GM21825 (cell line): ENCODE measurements around the gene CNTN4.

Experiments used
- ATAC-seq: cut with Tn5 transposase; IDR thresholded peaks from one replicate; pipeline ENCODE4 v1.9.1; 2021; ENCODE audit warnings: mild to moderate bottlenecking, moderate library complexity; ENCODE audit not compliant: unreplicated experiment

Gene CNTN4

DNA sequence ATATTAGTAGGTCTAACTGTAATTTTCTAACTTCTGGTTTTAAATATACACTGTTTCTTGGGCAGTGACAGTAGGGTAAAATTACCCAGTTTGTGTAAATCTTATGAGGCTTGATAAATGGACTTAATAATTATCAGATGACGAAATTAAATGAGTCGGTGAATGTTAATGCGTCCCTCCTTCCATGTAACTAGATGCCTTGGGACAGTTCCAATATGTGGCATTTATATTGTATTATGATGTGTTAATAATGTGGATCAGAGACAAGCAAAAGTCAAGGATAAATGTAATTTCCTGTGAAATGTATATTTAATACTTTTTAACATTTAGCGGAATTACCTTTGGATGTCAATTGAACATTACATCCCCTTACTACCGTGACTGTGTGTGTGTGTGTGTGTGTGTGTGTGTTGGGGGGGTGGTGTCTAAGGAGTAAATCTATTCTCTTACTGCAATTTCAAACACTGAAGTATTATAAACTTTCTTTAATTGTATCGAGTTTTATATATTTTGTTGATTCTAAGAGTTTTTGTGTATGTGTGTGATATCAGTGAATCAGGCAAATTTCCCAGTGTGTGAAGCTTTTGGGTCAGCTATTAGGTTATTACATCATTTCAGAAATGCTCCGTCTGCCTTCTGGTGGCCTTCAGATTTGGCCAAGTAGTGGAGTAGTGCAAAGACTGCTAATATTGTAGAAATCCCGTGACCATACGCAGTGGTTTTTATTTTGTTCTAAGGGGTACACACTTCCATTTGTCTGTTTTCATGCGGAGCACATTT is 50.1 kb downstream of the CNTN4 start:
- no peak for ATAC-seq

DNA sequence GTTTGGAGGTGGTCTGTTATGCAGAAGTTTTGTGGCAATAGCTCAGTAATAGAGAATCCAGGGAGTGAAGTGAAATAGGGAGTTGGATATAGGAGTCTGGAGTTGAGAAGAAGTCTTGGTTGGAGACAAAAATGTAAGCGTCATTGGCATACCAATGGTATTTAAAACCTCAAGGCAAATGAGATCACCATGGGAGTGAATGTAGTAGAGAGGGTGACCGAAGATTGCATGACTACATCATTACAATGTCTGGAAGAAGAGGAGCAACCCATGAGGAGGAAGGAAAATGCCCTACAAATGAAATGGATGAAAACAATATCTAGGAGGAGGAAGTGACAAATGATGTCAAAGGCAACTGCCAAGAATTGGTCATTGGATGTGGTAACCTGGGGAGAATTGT is 54.4 kb downstream of the CNTN4 start:
- no peak for ATAC-seq

DNA sequence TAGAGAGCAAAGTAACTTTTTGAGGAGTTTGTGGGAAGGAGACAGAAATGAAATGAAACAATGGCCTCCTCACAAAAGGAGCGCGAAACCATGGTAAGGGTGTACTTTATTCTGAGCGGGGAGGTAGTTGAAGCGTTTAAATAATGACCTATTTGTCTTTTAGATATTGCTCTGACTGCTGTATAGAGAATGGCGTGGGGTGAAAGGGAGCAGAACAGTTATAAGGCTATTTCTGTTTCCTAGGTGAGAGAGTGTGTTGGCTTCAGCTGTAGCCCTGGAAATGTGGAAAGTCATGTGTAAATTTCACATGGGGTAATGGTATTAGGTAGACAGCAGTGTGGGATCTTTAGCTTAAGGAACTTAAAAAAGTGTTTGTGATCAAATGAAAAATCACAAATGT is 54.9 kb downstream of the CNTN4 start:
- ATAC-seq = no peak

DNA sequence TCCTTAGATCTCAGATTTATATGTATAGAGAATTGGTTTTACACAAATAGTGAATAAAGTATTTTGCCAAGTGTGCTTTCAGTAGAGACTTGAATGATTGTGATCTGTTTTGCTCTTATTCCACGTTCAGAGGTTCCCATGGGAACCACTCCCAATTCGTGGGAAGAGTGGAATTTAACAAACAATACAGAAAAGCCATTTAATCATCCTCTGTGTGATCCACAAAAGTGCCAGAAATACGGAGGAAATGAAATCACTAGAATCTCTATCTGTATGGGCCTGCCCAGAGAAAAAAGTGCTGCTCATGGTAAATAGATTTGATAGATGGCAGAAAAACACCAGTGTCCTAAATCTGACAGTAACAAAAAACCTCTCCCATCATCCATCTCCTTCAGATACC is 56.0 kb downstream of the CNTN4 start:
- no peak for ATAC-seq

DNA sequence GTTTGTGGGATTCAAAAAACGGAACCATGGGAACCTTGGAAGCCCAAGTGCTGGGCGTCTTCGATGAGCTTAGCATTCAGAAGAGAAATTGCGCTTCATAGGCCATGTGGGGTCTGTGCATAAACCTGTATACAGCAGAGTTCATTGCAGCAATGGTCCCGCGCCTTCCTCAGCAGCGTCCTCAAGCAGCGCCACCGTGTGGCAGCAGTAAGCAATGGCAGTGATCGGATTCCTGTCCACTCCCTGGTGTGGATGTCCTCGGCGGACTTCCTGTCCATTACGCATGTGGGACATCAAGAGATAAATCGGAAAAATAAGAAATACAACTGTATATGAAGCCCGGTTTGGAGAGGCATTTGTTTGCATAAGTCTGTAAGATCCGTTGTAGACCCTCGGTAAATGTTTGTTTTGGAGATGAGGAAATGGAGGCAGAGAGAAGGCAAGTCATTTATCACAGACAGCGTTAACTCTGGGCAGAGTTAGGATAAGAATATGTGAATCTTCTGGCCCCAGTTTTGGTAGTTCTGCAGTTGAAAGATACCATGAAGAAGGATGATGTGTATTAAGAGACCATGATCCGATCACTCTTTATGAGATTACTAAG is 57.7 kb downstream of the CNTN4 start:
- no peak for ATAC-seq

DNA sequence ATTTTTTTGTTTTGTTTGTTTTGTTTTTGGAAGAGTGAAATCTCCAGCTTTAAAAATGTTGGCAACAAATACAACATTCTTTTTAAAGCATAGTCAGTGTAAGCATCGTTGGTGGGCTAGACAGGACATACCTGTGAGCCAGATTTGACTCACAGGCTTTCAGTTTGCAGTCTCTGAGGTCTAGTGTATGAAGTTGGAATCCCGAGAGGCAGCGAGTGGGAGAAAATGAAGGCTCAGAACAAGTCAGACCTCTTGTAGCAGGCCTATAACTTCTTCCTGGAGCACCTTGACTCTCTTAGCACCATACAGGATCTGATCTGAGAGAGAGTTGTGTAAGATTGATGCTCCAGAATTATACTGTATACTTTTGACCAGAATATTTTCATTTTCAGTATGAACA is 60.2 kb downstream of the CNTN4 start:
- ATAC-seq = no peak

DNA sequence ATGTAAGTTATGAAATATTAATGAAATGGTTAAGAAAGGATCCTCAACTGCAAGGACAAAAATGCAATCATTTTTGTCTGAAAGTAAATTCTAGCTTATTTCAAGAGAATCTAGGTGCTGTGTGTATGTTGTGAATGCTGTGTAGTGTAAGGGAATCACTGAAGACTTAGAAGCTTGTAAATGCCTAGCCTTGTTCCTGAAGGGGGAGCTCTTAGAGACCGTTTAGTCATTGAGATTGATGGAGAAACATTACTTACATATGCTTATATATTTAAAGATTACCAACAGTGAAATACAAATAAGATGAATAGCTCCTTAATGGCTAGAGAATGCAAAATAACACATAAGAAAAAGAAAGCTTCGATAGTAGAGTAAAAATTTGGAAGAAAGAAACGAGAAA is 67.9 kb downstream of the CNTN4 start:
- ATAC-seq = no peak

DNA sequence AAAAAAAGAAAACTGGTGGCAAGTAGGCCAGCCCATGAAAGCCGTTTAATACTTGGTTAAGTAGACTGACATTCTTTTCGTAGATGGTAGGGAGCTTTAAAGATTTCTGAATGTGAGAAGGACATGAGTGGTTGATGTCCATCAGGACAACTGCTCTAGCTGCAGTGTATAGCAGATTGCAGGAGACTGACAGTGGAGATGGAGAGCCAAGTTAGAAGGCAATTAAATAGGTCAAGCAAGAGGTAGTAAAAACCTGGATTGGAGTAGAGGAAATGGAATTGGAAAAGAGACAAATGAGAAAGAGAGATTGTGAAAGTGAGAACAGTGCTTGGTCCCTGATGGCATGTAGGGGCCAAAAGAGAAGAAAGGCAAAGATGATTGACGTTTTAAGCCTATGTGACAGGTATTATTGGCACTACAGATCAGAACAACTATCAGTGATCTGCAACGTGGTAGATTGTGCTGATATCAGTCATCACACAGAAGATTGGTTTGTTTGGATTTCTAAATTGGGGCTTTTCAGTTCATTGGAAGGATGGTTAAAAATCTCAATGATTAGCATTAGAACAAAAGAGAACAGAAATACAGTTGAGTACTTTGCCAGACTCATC is 74.0 kb downstream of the CNTN4 start:
- ATAC-seq = no peak

DNA sequence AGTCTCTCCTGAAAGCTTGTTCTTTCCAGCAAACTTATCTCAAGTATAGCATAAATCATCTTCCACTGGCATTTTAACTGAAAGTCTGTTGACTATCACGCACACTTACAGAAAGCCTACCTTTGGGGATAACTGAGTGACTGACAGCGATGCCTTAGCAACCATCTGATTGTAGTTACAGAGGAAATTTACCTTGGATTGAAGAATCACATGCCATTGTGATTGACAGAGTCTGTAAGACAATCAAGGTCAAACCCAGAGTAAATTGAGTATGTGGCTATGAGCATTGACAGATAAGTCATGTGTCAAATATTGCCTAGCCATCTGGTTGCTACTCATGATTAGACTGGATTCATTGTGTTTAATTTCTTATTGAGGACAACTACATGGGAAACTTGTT is 82.0 kb downstream of the CNTN4 start:
- no peak for ATAC-seq

DNA sequence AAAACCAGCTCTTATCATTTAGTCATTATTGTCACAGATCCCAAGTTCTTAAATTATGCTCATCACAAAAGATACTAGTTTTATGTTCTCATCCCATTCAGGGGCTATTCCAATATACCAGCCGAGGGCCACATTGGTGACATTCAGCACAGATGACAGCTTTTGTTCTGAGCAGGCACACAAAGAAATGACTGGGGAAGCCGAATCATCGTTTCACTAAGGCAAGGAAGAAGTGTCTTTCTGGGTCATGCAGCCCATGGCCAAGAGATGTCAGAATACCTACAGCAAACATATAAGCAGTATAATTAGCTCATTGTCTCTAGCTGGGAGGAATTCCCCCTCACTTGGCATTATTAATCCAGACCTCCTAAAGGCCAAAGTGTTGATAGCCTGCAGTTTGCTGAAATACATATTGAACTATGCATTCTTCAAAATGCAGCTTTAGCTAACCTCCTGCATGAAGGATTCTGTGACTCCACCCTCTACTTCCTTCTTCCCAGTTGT is 100.2 kb downstream of the CNTN4 start:
- no peak for ATAC-seq

DNA sequence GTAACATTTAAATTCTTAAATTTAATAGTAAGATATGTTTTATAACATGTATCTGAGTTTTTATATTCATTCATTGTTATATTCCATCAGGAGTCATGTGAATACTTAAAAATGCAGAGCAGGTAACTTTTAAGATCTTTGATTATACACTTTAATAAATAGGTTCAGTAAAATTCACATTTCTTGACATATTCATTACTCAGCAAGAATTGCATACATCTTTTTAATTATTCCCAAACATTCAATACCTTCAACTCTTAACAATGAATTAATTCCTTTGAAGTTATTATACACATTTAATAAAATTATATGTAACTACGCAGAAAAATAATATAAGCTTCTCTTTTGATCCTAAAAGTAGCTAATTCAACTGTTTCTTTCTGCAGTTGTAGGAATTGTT is 105.4 kb downstream of the CNTN4 start:
- no peak for ATAC-seq

DNA sequence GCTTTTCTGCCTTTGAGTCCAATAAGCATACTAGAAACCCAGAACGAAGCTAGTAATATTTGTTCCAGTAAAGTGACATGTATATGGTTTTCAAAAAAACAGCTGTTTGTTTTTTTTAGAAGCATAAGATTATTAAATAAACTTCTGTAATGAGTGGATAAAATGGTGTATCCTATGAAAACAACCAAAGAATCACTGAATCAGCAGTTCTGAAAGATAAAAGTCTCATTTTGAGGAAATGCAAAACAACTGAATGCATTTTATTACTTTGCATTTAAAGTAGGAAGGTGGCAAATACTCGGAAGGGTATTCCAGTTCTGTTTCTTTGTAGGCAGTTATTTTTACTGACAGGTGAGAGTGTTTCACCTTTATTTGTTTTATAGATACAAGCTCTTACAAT is 107.0 kb downstream of the CNTN4 start:
- no peak for ATAC-seq

DNA sequence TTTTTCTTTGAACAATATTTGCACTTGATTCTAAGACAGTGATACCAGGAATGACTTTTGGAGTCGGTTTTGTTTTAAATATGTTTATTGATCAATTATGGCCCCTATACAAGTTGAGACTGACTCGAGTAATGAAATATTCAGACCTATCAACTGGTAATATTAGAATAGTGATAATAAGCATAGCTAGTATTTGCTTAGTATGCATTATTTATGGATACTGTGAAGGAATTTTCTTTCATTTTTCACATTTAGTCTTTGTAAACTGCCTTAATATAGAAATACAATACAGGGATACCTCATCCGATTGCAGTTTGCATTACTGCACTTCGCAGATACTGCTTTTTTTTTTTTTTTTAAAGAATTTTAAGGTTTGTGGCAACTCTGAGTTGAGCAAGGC is 107.9 kb downstream of the CNTN4 start:
- ATAC-seq = no peak

DNA sequence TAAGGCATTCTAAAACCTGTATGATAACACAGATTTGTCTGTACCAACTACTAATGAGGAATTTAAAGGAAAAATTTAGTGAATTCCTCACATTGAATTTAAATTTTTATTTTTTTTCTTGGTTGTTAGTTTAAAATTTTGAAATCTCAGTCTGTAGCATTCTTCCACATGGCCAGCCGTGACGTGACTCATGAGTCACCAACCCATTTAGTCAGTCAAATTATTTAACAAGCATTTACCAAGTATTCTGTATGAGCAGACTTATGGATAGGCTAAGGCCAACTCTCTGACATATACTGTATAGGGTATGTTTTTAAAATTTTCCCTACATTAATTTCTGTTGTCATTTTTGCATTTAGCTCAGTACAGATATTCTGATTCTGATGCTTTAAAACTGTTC is 112.9 kb downstream of the CNTN4 start:
- ATAC-seq = no peak

DNA sequence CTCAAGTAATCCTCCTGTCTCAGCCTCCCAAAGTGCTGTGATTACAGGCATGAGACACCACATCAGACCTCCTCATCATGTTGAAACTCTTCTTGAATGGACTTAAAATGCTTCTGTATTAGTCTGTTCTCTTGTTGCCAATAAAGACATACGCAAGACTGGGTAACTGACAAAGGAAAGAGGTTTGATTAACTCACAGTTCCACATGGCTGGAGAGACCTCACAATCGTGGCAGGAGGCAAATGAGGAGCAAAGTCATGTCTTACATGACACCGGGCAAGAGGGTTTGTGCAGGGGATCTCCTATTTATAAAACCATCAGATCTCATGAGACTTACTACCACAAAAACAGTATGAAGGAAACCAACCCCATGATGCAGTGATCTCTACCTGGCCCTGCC is 113.5 kb downstream of the CNTN4 start:
- ATAC-seq = no peak

DNA sequence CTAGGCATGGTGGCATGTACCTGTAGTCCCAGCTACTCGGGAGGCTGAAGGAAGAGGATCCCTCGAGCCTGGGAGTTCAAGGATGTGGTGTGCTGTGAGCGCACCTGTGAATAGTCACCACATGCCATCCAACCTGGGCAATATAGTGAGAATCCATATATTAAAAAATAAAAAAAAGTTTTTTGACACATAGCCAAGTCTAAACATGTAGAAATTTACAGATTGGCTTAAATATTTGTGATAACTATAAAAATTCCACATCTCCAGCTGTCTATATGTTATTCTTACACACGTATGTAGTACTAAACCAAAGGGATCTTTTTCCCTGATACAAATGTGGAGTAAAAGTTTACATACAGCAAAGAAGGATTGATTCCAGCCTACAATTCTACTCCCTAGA is 119.7 kb downstream of the CNTN4 start:
- ATAC-seq = no peak

DNA sequence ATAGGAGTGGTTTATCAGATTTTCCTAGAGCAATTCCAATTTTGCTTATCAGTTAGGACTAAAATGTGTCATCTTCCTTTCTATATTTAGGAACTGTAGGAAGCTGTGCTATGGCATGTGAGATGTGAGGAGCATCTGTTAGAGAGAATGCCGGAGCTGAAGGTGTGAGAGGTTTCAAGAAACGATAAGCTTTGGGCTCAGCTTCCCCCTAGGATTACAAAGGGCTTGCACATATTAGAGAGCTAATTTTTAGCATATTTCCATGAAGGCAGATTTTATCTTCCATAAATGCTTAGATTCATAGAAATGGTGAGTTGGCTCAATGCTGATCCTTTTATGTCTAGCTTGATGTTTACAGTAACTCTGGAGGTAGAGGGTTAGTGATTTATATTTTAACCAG is 120.2 kb downstream of the CNTN4 start:
- no peak for ATAC-seq

DNA sequence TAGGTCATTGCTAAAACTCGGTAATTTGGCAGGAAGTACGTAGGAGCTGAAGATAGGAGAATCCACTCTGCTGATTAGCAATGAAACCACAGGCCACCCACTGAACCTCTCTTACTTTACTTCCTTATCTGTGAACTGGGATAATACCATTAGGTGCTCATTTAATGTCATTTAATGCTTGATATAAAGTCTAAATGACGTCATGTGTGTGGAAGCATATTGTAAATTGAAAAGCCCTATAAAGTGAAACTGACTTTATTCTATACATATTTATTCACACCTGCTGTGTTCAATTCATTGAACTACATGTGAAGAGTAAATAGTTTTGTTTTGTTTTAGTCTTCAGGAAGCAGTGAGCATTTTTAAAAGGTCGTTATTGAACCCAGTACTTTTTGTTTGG is 137.5 kb downstream of the CNTN4 start:
- no peak for ATAC-seq

DNA sequence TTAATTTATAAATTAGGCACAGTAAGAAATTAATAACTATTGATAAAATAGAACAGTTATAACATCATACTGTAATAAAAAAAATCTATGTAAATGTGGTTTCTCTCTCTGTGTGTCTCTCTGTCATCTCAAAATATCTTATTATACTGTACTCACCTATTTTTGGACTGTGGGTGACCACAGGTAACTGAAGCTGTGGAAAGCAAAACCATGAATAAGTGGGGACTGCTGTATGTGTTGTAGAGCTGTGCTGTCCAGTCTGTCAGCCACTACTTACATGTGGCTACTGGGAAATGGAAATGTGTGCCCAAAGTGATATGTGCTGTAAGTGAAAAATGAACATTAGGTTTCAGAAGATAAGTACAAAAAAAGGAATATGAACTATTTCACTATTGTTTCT is 145.5 kb downstream of the CNTN4 start:
- no peak for ATAC-seq

DNA sequence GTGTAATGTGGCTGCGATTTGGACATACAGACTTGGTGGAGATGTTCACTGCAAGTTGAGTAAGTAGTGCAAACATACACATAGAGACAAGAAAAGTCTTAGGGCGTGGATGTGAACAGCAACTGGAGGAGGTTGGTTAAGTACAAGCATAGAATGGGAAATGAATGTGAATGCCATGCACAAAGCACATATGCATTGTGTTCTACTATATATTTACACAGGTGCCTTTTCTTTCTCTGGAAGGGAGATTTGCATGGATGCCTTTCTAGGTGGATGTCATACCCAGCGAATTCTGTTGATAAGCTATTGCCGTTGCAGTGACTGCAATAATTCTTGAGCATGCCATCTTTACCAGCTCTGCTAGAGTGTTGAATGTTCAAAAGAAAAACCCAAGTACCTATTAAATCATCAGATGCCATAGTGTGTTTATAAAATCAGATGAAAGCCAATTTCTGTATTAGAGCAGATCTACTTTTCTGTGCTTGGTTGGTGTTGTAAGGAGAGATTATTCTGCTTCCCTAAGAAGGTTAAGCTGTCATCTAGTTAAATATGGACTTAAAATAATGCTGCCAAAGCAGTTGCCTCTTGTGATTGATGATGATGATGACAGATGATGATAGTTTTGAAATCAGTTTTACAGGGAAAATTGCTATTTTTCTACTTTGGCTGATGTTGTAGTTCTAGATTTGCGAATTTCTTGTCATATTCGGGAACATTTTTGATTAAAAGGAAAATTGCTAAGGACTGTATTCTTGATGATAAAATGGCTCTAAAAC is 148.4 kb downstream of the CNTN4 start:
- no peak for ATAC-seq

DNA sequence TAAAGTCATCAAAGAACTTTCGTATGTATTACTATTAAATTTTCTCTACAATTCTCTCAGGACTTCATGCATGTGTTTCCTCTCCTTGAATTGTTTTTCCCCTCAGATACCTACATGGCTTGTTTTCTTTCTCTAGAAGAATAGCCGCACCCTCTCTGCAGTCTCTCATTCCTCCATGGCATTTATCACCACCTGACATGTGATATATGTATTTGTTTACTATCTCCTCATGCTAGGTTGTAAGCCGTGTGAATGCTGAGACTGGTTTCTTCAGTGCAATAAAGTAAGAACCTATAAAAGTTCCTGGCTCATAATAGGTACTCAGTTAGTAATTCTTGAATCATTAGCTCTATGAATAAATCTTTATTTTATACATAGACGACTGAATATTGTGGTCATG is 149.2 kb downstream of the CNTN4 start:
- no peak for ATAC-seq

DNA sequence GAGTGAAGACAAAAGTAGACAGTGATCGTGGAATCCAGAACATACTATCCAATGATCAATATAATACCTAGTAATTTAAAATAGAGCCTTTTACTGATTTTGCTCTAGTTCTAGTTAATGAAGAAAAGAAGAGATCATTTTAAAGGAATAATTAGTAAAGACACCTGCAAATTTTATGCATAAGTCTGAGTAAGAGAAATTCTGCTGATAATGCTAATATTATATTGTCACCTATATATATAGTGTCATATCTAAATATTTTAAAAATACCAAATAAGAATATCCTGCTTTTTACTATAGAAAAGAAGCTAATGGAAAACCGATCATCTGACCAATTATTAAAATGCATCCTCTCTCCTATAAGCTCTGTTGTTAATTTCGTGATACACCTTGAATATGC is 152.1 kb downstream of the CNTN4 start:
- no peak for ATAC-seq
